ENCODE data around the gene PRH1. TPM values are rescaled to one million over a fixed set of nuclear protein-coding genes. Genes with fewer than 3 reads are reported as not detected.

PRH1 gene
- total and polyA plus RNA-seq, 2 of the 8 experiments (the other 6 are each of a cell fraction or from before 2014, with no cell fraction given), result 4.5 to 6.5 TPM

DNA sequence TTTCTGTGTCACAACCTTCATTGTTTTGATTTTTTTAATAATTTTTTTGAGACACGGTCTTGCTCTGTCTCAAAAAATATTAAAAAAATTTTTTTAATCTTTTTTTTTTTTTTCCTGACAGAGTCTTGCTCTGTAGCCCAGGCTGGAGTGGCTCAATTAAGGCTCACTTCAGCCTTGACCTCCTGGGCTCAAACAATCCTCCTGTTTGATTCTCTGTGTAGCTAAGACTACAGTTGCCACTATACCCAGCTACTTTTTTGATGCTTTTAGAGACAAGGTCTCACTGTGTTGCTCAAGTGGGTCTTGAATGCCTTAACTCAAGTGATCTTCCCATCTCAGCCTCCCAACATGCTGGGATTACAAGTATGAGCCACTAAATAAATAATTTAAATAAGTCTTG, 35.8 kb upstream of the PRH1 start:
- H2AFZ ChIP-seq (ENCODE audit: low read length), result no peak overlapping the region
- no peak overlapping the region for H3K9ac ChIP-seq (replicated peaks in 1 of 4; ENCODE audit: extremely low read depth in 1 of 4, low read depth in 3 of 4, low read length in 3 of 4)
- H3K27me3 ChIP-seq (replicated peaks in 1 of 4; ENCODE audit: control insufficient read depth in 3 of 4, extremely low read depth in 1 of 4, insufficient read depth in 3 of 4, low read length in 3 of 4), result peaks cover 0 to 1% (median 0%) of the 10 kb centered on the region in 4 experiments; a peak in 1 of 7 replicates
- H3K9me3 ChIP-seq (ENCODE audit: insufficient read depth in 2 of 2, low read depth in 1 of 2, low read length in 1 of 2), result no peaks in the 10 kb centered on the region
- H3K23me2 ChIP-seq (ENCODE audit: low read depth, low read length), result no peaks in the 10 kb centered on the region
- H2BK15ac ChIP-seq (ENCODE audit: low read length), result no peak overlapping the region
- no peaks in the 10 kb centered on the region for H3K79me2 ChIP-seq (ENCODE audit: control insufficient read depth in 1 of 2, insufficient read depth in 2 of 2, low read length in 2 of 2)
- H3K18ac ChIP-seq (ENCODE audit: extremely low read depth, low read length), result no peak overlapping the region
- H3K23ac ChIP-seq (ENCODE audit: insufficient read length), result no peak overlapping the region
- H3K4me1 ChIP-seq (replicated peaks in 1 of 4; ENCODE audit: control insufficient read depth in 3 of 4, insufficient read depth in 4 of 4, low read length in 3 of 4), result no peaks in the 10 kb centered on the region
- POLR2A ChIA-PET (ENCODE audit: partially characterized antibody), result no interaction called here
- H3K4me2 ChIP-seq (ENCODE audit: insufficient read depth in 1 of 2, low read depth in 2 of 2, low read length in 2 of 2), result no peak overlapping the region
- no peak overlapping the region for H3K27ac ChIP-seq (ENCODE audit: low read depth, low read length)
- no peak overlapping the region for H4K8ac ChIP-seq (ENCODE audit: extremely low read depth, insufficient read depth, low read length)
- WGBS, 2 experiments (ENCODE audit: extremely low coverage in 1 of 2, insufficient coverage in 1 of 2, insufficient read length in 1 of 2, insufficient replicate concordance in 2 of 2, low coverage in 1 of 2, low lambda C conversion rate in 2 of 2, missing lambda C conversion rate in 1 of 2), result 94% methylated on average over 1 of the region's 1 CpG; no CpG with 5 or more reads in 1 of the 2 experiments
- no peak overlapping the region for H3K56ac ChIP-seq (replicated peaks; ENCODE audit: insufficient read length, low read depth, low read length)
- FAIRE-seq (no peak), DNase-seq (ENCODE audit: low read depth in 1 of 2, low spot score in 2 of 2) (no peak)
- no peak overlapping the region for H4K5ac ChIP-seq (ENCODE audit: insufficient read length, low read depth, low read length)
- H3K14ac ChIP-seq (ENCODE audit: insufficient read length), result no peak overlapping the region
- H3K36me3 ChIP-seq (ENCODE audit: control insufficient read depth in 2 of 4, insufficient read depth in 4 of 4, low read length in 3 of 4), result no peaks in the 10 kb centered on the region
- H2AK5ac ChIP-seq (ENCODE audit: low read depth, low read length), result no peak overlapping the region
- CTCF ChIA-PET (ENCODE audit: partially characterized antibody), result interaction anchor here (0.8 kb wide), 1 partner anchor 22 kb away, joined by 3 read pairs; no protein-coding TSS in a partner anchor
- H3K4me3 ChIP-seq (ENCODE audit: extremely low read depth in 1 of 4, insufficient read depth in 2 of 4, low read depth in 3 of 4, low read length in 4 of 4), result no peak overlapping the region
- no peaks in the 10 kb centered on the region for H4K20me1 ChIP-seq (replicated peaks in 1 of 2; ENCODE audit: control insufficient read depth in 1 of 2, insufficient read depth in 2 of 2, low read length in 2 of 2)
- no peak overlapping the region for H4K91ac ChIP-seq (replicated peaks; ENCODE audit: insufficient read length, low read length)
- H3K79me1 ChIP-seq (ENCODE audit: low read depth, low read length), result no peaks in the 10 kb centered on the region
- no peak overlapping the region for H2BK20ac ChIP-seq (ENCODE audit: low read length)
- no peak overlapping the region for H3K4ac ChIP-seq (replicated peaks; ENCODE audit: insufficient read length, low read depth, low read length)
- H2BK5ac ChIP-seq (ENCODE audit: low read depth, low read length), result no peak overlapping the region
- H2BK12ac ChIP-seq (ENCODE audit: low read depth, low read length), result no peak overlapping the region
- H2BK120ac ChIP-seq (replicated peaks; ENCODE audit: low read depth, low read length), result no peak overlapping the region
- TF ChIP-seq KDM4A (IDR thresholded peaks at IDR 0.05; ENCODE audit: low read depth, low read length, severe bottlenecking), result no peak

Measured in H1 (cell line).